Measurements from ENCODE around the gene RNGTT. TPM values are rescaled to one million over a fixed set of nuclear protein-coding genes. Genes with fewer than 3 reads are reported as not detected.

RNGTT gene
- total RNA-seq, 1 experiment from 2014 or later, result 15.7 TPM

- Histone ChIP-seq H3K36me3 (ENCODE audit: low read depth, low read length) (no peaks in the 10 kb centered on the region), H3K79me2 (ENCODE audit: low read length) (no peaks in the 10 kb centered on the region), H3K4me1 (ENCODE audit: insufficient read depth, low read length) (no peaks in the 10 kb centered on the region), H3K27me3 (ENCODE audit: low read length) (no peaks in the 10 kb centered on the region), H3K9me3 (ENCODE audit: low read length) (no peaks in the 10 kb centered on the region), H3K27ac (ENCODE audit: low read length) (no peak overlapping the region), H3K4me3 (ENCODE audit: low read length) (no peak overlapping the region), H3K9ac (ENCODE audit: low read length) (no peak overlapping the region), H4K20me1 (ENCODE audit: low read length) (no peaks in the 10 kb centered on the region), H3F3A (ENCODE audit: low read length, unreplicated experiment) (no peaks in the 10 kb centered on the region), H3K9me2 (replicated peaks; ENCODE audit: low read length) (no peaks in the 10 kb centered on the region), H2AFZ (ENCODE audit: low read length) (no peak overlapping the region), H3K4me2 (ENCODE audit: low read length) (no peak overlapping the region)
- TF ChIP-seq EZH2phosphoT487 (IDR thresholded peaks at IDR 0.05; ENCODE audit: borderline replicate concordance, low read length) (no peak), CTCF (conservative IDR thresholded peaks at IDR 0.05; ENCODE audit: low read depth, low read length) (no peak), EZH2 (IDR thresholded peaks at IDR 0.05; ENCODE audit: low read length, unreplicated experiment) (no peak)
- CTCF ChIA-PET, result no interaction called here
- DNase-seq, result no peak
- POLR2A ChIA-PET (ENCODE audit: unreplicated experiment), result no interaction called here
- intact Hi-C loops (cut with micrococcal nuclease), result no loop called here
- BruUV-seq (replicated peaks), result no TSS peak
- no peak for ATAC-seq
Measured at GRCh38 chr6:88561034-88561953, 402.1 kb downstream of the RNGTT start.

Other genes starting within 250 kb of the RNGTT start
- gene PNRC1, start 117.1 kb upstream of the RNGTT start, total RNA-seq (2014; rRNA removed), result 9.3 and 12.7 TPM in 2 replicates
- gene SRSF12, start 154.5 kb upstream of the RNGTT start, total RNA-seq (2014; rRNA removed), result not detected in 2 replicates
- gene PM20D2, start 182.4 kb upstream of the RNGTT start, total RNA-seq (2014; rRNA removed), result 17.3 and 21.0 TPM in 2 replicates

All from PC-3 (cell line).